ENCODE data around the gene SSH2.

DNA sequence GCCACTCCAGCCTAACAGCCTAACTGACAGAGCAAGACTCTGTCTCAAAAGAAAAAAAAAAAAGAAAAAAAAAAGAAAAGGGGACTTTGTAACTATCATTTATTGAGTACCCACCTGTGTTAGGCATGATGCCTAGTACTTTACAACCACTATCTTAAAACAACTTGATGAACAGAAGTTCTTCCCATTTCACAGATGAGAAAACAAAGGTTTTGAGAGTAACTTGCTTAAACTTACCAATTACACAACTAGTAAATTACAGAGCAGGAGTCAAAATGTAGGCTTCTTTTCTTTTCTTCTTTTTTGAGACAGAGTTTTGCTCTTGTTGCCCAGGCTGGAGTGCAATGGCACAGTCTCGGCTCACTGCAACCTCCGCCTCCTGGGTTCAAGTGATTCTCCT, 210.6 kb downstream of the SSH2 start:
- TF ChIP-seq POLR2A (IDR thresholded peaks at IDR 0.05) (no peak), CTCF (IDR thresholded peaks at IDR 0.05) (no peak), EP300 (IDR thresholded peaks at IDR 0.05) (no peak)
